NB4 (cell line): ENCODE results near the gene GLIPR1L1.

Experiments
- CTCF ChIP-seq: IDR thresholded peaks from one replicate; pipeline ENCODE4 v1.5.1; 2012; ENCODE audit warnings: low read depth, low read length
- MAX ChIP-seq: IDR thresholded peaks from 2 replicates; pipeline ENCODE4 v1.6.1; 2011; ENCODE audit warnings: low read depth, low read length

DNA sequence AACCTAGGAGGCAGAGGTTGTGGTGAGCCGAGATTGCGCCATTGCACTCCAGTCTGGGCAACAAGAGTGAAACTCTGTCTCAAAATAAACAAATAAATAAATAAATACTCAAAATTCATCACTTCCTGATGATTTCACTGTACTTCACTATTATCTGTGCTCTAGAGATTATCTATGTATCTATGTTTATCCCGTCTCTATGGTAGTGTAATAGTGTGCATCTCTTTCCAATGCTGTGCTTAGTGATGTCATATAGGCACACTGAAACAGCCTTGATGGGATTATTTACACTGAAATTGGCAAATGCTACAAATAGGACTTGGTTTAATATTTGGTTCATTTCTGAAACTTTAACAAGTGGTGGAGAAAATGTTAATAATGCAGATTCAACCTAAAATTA, 10.8 kb upstream of the GLIPR1L1 start:
- no peak for TF ChIP-seq CTCF
- TF ChIP-seq MAX: no peak
